CD4-positive, alpha-beta T cell (primary cell): ENCODE results near the gene NXNL2. TPM values are rescaled to one million over a fixed set of nuclear protein-coding genes. Genes with fewer than 3 reads are reported as not detected.
A peak's percentile ranks its signal among the peaks of the same experiment; 100 is the strongest.

ENCODE experiments used
- ATAC-seq: fragments of 200-7000 bp; cut with Tn5 transposase; one replicate; pipeline ENCODE4 v1.10.0; 2022; ENCODE audit warnings: mild to moderate bottlenecking; ENCODE audit not compliant: poor library complexity
- CTCF ChIA-PET: fragments of 350-600 bp; sonication (Branson Sonifier 250); formaldehyde crosslinking; loops from one replicate; lab custom pipeline; 2021; ENCODE audit warnings: antibody characterized with exemption, inconsistent platforms; lab: Charles Lee
- POLR2A ChIA-PET: fragments of 350-600 bp; sonication (Branson Sonifier 250); formaldehyde crosslinking; loops from one replicate; lab custom pipeline; 2021; ENCODE audit warnings: antibody characterized with exemption, inconsistent platforms; lab: Charles Lee
- DNase-seq, 14 experiments: peaks; one replicate each; pipeline ENCODE4 v3.0.0-alpha.2; 2013 to 2020; ENCODE audit warnings: mixed read lengths in 2 of 14
- H3K27ac ChIP-seq, 2 donors: one replicate each; pipeline versions ENCODE4 v1.5.1 to v1.7.0; 2013; ENCODE audit warnings: low read length in 2 of 2, low read depth in 1 of 2, mild to moderate bottlenecking in 1 of 2
- H3K27me3 ChIP-seq, 2 experiments: 1 replicate in 1 of 2; 2 replicates in 1 of 2; pipeline versions ENCODE4 v1.6.1 to v1.7.0; 2013; ENCODE audit warnings: low read length in 2 of 2, control low read depth in 1 of 2, mild to moderate bottlenecking in 1 of 2, moderate library complexity in 1 of 2; ENCODE audit not compliant: insufficient read depth in 2 of 2, control insufficient read depth in 1 of 2
- H3K36me3 ChIP-seq: one replicate; pipeline ENCODE4 v1.6.1; 2013; ENCODE audit warnings: low read length, control low read depth; ENCODE audit not compliant: insufficient read depth
- H3K4me1 ChIP-seq: one replicate; pipeline ENCODE4 v1.6.1; 2013; ENCODE audit warnings: low read length, control low read depth; ENCODE audit not compliant: insufficient read depth
- H3K4me3 ChIP-seq: one replicate; pipeline ENCODE4 v1.5.1; 2013; ENCODE audit warnings: mild to moderate bottlenecking, low read length, moderate library complexity
- H3K9me3 ChIP-seq, 2 experiments: 1 replicate in 1 of 2; 2 replicates in 1 of 2; pipeline versions ENCODE4 v1.6.1 to v1.7.0; 2013; ENCODE audit warnings: low read length in 2 of 2, mild to moderate bottlenecking in 2 of 2, control low read depth in 1 of 2, moderate library complexity in 1 of 2; ENCODE audit not compliant: control insufficient read depth in 1 of 2, insufficient read depth in 1 of 2
- H3K27ac Mint-ChIP-seq: one replicate; pipeline ENCODE4 v1.8.0; 2020; ENCODE audit warnings: mixed read lengths
- H3K27me3 Mint-ChIP-seq: one replicate; pipeline ENCODE4 v1.8.0; 2021; ENCODE audit warnings: mixed read lengths
- H3K36me3 Mint-ChIP-seq: one replicate; pipeline ENCODE4 v1.8.0; 2021; ENCODE audit warnings: low read depth, mixed read lengths
- H3K4me1 Mint-ChIP-seq: one replicate; pipeline ENCODE4 v1.8.0; 2021; ENCODE audit warnings: low read depth, mixed read lengths
- H3K4me3 Mint-ChIP-seq: one replicate; pipeline ENCODE4 v1.8.0; 2020; ENCODE audit warnings: mild to moderate bottlenecking, mixed read lengths
- H3K9me3 Mint-ChIP-seq: one replicate; pipeline ENCODE4 v1.8.0; 2020; ENCODE audit warnings: mixed read lengths
- intact Hi-C, 2 experiments: fragments of 100-400 bp; cut with DNase I in 1 of 2; cut with micrococcal nuclease in 1 of 2; formaldehyde crosslinking; loops; one replicate each; pipeline versions ENCODE4 v1.15.1 to v1.9.0; 2023 to 2025; cut with DNase I, micrococcal nuclease
- total RNA-seq, 174 experiments: library from RNA in 2 of 174; stranded (reverse) in 2 of 174; gene quantifications; one replicate each; pipeline ENCODE4 v1.2.3 and lab custom pipeline; 2021 to 2026
- TF ChIP-seq, protein P1 (sequence below): fragments of 200-600 bp; IDR thresholded peaks from one replicate; pipeline ENCODE4 v1.8.0; 2022; ENCODE audit warnings: antibody characterized with exemption, mild to moderate bottlenecking

The NXNL2 gene
- total RNA-seq, 2 experiments from 2014 or later: not detected

DNA sequence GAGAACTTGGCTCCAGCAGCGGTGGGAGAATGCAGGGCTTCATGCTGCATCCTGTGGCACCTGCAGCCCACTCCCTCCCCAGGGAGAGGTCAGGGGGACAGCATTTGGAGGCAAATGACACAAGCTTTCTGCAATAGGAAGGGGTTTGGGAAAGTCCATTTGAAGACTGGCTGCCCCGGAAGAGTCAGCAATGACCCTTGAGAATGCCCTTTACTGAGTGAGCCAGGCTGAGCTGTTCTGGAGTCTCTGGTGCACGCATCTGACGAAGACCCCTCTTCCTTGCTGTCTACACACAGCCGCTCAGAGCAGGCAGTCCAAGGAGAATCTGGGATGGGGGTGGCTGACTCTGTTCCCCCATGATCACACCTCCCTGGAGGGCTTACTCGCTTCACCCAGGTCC, 5.5 kb upstream of the NXNL2 start:
- Histone ChIP-seq H3K36me3 (no peaks in the 10 kb centered on the region), H3K27ac (no peak overlapping the region), H3K4me1 (no peaks in the 10 kb centered on the region), H3K9me3 (peaks cover 0 to 5% of the 10 kb centered on the region in 2 experiments), H3K27me3 (peaks cover 0 to 10% of the 10 kb centered on the region in 2 experiments), H3K4me3 (no peak overlapping the region)
- no peak for ATAC-seq
- TF ChIP-seq, protein P1, sequence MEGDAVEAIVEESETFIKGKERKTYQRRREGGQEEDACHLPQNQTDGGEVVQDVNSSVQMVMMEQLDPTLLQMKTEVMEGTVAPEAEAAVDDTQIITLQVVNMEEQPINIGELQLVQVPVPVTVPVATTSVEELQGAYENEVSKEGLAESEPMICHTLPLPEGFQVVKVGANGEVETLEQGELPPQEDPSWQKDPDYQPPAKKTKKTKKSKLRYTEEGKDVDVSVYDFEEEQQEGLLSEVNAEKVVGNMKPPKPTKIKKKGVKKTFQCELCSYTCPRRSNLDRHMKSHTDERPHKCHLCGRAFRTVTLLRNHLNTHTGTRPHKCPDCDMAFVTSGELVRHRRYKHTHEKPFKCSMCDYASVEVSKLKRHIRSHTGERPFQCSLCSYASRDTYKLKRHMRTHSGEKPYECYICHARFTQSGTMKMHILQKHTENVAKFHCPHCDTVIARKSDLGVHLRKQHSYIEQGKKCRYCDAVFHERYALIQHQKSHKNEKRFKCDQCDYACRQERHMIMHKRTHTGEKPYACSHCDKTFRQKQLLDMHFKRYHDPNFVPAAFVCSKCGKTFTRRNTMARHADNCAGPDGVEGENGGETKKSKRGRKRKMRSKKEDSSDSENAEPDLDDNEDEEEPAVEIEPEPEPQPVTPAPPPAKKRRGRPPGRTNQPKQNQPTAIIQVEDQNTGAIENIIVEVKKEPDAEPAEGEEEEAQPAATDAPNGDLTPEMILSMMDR: no peak
- Mint-ChIP-seq H3K9me3 (no peaks in the 10 kb centered on the region), H3K4me1 (peaks cover 21% of the 10 kb centered on the region), H3K27ac (no peak overlapping the region), H3K27me3 (peaks cover 6% of the 10 kb centered on the region), H3K36me3 (no peaks in the 10 kb centered on the region), H3K4me3 (no peak overlapping the region)
- ChIA-PET POLR2A (no interaction called here), CTCF (no interaction called here)
- intact Hi-C loops: no loop called here
- DNase-seq: no peak

- peaks cover 21% of the 10 kb centered on the region for H3K4me1 Mint-ChIP-seq
- TF ChIP-seq, protein P1: no peak
- no peak overlapping the region for H3K4me3 Mint-ChIP-seq
- Histone ChIP-seq H3K4me3 (no peak overlapping the region), H3K27me3 (peaks cover 1 to 10% of the 10 kb centered on the region in 2 experiments), H3K4me1 (peaks cover 2% of the 10 kb centered on the region), H3K36me3 (no peaks in the 10 kb centered on the region), H3K27ac (no peak overlapping the region), H3K9me3 (peaks cover 0 to 6% of the 10 kb centered on the region in 2 experiments)
- no peak overlapping the region for H3K27ac Mint-ChIP-seq
- POLR2A ChIA-PET: no interaction called here
- DNase-seq (no peak), ATAC-seq (no peak)
- no peaks in the 10 kb centered on the region for H3K36me3 Mint-ChIP-seq
- H3K27me3 Mint-ChIP-seq: peaks cover 6% of the 10 kb centered on the region
- no peaks in the 10 kb centered on the region for H3K9me3 Mint-ChIP-seq
- intact Hi-C loops: no loop called here
- CTCF ChIA-PET: no interaction called here
Observed at GRCh38 chr9:88530051-88530450, 4.9 kb upstream of the NXNL2 start.

DNA sequence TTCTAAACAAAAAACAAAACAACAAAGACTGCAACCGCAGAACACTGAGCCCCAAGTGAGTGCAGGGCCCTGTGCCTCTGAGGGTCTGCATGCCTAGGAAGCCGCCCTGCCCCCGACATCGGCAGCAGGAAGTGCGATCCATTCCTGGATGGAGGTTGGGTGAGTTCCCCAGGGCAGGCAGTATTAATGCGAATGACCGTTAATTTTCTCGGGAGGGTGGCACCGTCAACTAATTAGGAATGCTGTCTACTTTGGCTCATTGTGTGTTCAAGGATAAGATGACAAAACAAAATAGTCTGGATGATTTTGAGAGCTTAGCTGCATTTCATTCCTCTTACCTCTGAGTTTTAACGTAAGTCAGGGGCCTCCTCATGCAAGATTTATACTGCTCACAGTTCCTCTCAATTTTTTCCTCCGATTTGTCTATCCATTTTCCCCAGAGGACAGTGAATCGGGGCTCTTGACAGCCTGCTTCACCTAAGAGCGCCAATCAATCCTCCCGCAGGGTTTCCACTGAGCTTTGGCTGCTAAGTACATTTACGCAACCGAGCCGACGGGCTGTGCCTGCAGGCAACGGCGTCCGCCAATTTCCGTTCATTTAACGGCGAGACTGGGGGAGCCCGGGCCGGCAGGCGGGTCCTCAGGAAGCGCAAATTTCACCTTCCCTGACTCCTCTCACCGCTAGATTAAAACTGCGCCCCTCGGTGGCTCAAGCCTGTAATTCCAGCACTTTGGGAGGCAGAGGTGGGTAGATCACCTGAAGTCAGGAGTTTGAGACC, 2.9 kb upstream of the NXNL2 start:
- Histone ChIP-seq H3K36me3 (no peaks in the 10 kb centered on the region), H3K27me3 (peaks cover 13 to 22% of the 10 kb centered on the region in 2 experiments), H3K27ac (no peak overlapping the region), H3K9me3 (peaks cover 0 to 12% of the 10 kb centered on the region in 2 experiments), H3K4me3 (no peak overlapping the region), H3K4me1 (peaks cover 15% of the 10 kb centered on the region)
- H3K27ac Mint-ChIP-seq: no peak overlapping the region
- TF ChIP-seq, protein P1: no peak
- peaks cover 21% of the 10 kb centered on the region for H3K4me1 Mint-ChIP-seq
- ChIA-PET POLR2A (interaction anchor here (0.6 kb wide), 1 partner anchor 289 kb away, joined by 3 read pairs; no protein-coding TSS in a partner anchor), CTCF (no interaction called here)
- H3K27me3 Mint-ChIP-seq: peaks cover 15% of the 10 kb centered on the region
- H3K36me3 Mint-ChIP-seq: no peaks in the 10 kb centered on the region
- intact Hi-C loops: no loop called here
- H3K9me3 Mint-ChIP-seq: no peaks in the 10 kb centered on the region
- H3K4me3 Mint-ChIP-seq: peak overlapping the region; percentile 32
- ATAC-seq: no peak
- peak in 3 of 14 experiments; percentile 12 to 25 (median 15) for DNase-seq
